Osteoblast (primary cell): Measurements from ENCODE around the gene INSC. TPM values are rescaled to one million over a fixed set of nuclear protein-coding genes. Genes with fewer than 3 reads are reported as not detected.
"Not testable (repeated sequence)": the region's sequence is repeated elsewhere in the genome, so short reads cannot be mapped to it uniquely, and the experiment has no call there.

ENCODE experiments used
- DNase-seq: peaks from one replicate; pipeline ENCODE4 v3.0.0; 2011; ENCODE audit warnings: low spot score, mixed read lengths; ENCODE audit not compliant: insufficient read length; ENCODE audit errors: missing footprints
- H2AFZ ChIP-seq: 2 replicates; pipeline ENCODE4 v1.6.0; 2011; ENCODE audit warnings: mild to moderate bottlenecking, low read length
- H3K27ac ChIP-seq: 2 replicates; pipeline ENCODE4 v1.5.1; 2011; ENCODE audit warnings: mild to moderate bottlenecking, low read depth, low read length, moderate library complexity
- H3K27me3 ChIP-seq: 2 replicates; pipeline ENCODE4 v1.6.0; 2012; ENCODE audit warnings: mild to moderate bottlenecking, control low read depth, inconsistent platforms, low read length, moderate library complexity; ENCODE audit not compliant: insufficient read depth
- H3K36me3 ChIP-seq: 2 replicates; pipeline ENCODE4 v1.5.1; 2011; ENCODE audit warnings: mild to moderate bottlenecking, low read length, control low read depth, moderate library complexity; ENCODE audit not compliant: insufficient read depth
- H3K4me1 ChIP-seq: 2 replicates; pipeline ENCODE4 v1.5.1; 2011; ENCODE audit warnings: mild to moderate bottlenecking, low read length, control low read depth, moderate library complexity; ENCODE audit not compliant: insufficient read depth
- H3K4me2 ChIP-seq: 2 replicates; pipeline ENCODE4 v1.6.0; 2011; ENCODE audit warnings: mild to moderate bottlenecking, low read length; ENCODE audit not compliant: insufficient read depth
- H3K4me3 ChIP-seq: fragments of 200-600 bp; sonication (generic); 3 replicates; pipeline ENCODE4 v1.5.1; 2012; ENCODE audit warnings: mild to moderate bottlenecking, low read length, inconsistent platforms; ENCODE audit not compliant: insufficient read depth
- H3K79me2 ChIP-seq: 2 replicates; pipeline ENCODE4 v1.6.0; 2012; ENCODE audit warnings: mild to moderate bottlenecking, low read length, control low read depth, inconsistent platforms; ENCODE audit not compliant: insufficient read depth
- H3K9me3 ChIP-seq: 2 replicates; pipeline ENCODE4 v1.5.1; 2011; ENCODE audit warnings: low read depth, low read length, control low read depth
- H4K20me1 ChIP-seq: 2 replicates; pipeline ENCODE4 v1.6.0; 2012; ENCODE audit warnings: mild to moderate bottlenecking, low read length, control low read depth; ENCODE audit not compliant: insufficient read depth
- total RNA-seq: library from RNA; depleted of rRNA; stranded (reverse); fragments of >200 nt; gene quantifications from 2 replicates; pipeline ENCODE4 v1.2.3, GENCODE V29; 2012
- TF ChIP-seq, protein P1 (sequence below): IDR thresholded peaks from 2 replicates; pipeline ENCODE4 v1.5.1; 2011; ENCODE audit warnings: mild to moderate bottlenecking, low read depth, low read length, moderate library complexity; ENCODE audit errors: extremely low read depth

INSC gene, protein sequence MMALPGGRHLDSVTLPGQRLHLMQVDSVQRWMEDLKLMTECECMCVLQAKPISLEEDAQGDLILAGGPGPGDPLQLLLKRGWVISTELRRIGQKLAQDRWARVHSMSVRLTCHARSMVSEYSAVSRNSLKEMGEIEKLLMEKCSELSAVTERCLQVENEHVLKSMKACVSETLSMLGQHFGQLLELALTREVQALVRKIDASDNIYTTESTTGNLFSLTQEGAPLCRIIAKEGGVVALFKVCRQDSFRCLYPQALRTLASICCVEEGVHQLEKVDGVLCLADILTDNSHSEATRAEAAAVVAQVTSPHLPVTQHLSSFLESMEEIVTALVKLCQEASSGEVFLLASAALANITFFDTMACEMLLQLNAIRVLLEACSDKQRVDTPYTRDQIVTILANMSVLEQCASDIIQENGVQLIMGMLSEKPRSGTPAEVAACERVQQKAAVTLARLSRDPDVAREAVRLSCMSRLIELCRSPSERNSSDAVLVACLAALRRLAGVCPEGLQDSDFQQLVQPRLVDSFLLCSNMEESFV
- 0.72 and 1.8 TPM in 2 replicates for total RNA-seq

DNA sequence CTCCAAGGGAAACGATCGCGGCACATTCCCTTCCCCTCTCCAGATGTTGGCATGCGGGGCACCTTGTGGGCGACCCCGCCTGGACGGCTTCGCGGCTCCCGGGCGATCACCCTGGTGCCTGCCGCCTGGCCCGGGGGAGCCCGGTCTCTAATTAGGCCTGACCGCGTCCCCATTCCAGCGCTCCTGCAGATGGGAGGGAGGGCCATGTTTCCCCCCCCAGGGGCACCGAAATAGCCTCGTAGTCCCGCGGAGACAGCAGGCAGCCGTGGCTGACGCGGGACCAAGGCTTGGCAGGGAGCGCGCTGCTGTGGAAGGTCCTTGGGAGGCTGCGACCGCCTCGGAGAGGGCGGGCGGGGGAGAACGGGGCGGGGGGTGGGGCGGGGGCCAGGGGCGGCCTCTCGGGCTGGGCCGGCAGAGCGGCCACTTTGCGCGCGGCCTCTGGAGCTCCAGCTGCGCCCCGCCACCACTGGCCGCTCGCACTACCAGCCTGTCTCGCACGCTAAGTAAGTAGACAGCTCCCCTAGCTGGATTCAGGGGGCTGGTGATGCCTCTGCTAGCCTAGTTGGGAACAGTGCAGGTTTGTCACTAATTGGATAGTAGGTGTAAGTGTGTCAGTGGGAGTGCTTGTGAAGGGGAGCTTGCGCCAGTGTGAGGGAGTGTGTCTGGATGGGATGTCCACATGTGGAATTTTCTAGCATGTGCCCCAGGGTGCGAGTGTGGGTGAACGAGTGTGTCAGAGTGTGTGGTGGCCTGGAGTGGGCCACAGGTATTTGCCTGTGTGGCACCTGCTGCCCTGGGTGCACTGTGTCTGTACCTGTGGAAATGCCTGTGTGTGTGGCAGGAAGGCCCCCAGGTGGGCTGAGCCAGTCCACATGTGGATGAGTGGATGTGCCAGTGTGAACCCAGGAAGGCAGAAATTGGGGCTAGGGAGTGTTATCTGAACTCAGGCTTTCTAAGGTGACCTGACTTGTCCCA, at the start of gene INSC:
Gene INSC, plus strand, starts transcription at position 423 of the 975 bp plus-strand sequence. CDS start 34,252 bp downstream, outside the sequence.
- no peaks in the 10 kb centered on the region for H3K27me3 ChIP-seq
- TF ChIP-seq, protein P1, sequence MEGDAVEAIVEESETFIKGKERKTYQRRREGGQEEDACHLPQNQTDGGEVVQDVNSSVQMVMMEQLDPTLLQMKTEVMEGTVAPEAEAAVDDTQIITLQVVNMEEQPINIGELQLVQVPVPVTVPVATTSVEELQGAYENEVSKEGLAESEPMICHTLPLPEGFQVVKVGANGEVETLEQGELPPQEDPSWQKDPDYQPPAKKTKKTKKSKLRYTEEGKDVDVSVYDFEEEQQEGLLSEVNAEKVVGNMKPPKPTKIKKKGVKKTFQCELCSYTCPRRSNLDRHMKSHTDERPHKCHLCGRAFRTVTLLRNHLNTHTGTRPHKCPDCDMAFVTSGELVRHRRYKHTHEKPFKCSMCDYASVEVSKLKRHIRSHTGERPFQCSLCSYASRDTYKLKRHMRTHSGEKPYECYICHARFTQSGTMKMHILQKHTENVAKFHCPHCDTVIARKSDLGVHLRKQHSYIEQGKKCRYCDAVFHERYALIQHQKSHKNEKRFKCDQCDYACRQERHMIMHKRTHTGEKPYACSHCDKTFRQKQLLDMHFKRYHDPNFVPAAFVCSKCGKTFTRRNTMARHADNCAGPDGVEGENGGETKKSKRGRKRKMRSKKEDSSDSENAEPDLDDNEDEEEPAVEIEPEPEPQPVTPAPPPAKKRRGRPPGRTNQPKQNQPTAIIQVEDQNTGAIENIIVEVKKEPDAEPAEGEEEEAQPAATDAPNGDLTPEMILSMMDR = no peak
- peak within 1 kb of the TSS; percentile 82 for H2AFZ ChIP-seq
- H3K79me2 ChIP-seq = no peaks in the 10 kb centered on the region
- H3K4me2 ChIP-seq = peak within 1 kb of the TSS; percentile 89
- no peaks in the 10 kb centered on the region for H3K36me3 ChIP-seq
- H3K27ac ChIP-seq = no peak within 1 kb of the TSS
- peak within 1 kb of the TSS; percentile 68 for H3K4me3 ChIP-seq
- no peaks in the 10 kb centered on the region for H4K20me1 ChIP-seq
- DNase-seq = peak; percentile 82
- no peaks in the 10 kb centered on the region for H3K9me3 ChIP-seq
- peaks cover 11% of the 10 kb centered on the region for H3K4me1 ChIP-seq

DNA sequence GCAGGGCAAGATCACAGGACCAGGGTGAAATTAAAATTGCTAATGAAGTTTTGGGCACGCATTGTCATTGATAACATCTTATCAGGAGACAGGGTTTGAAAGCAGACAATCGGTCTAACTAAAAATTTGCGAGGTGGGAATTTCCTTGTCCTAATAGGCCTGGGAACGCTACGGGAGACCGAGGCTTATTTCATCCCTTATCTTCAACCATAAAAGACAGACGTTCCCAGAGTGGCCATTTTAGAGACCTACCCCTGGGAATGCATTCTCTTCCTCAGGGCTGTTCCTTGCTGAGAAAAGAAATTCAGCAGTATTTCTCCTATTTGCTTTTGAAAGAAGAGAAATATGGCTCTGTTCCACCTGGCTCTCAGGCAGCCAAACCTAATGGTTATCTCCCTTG, 45.0 kb upstream of the INSC start:
- H3K4me3 ChIP-seq, H3K4me2 ChIP-seq, H3K79me2 ChIP-seq, DNase-seq, H3K27ac ChIP-seq, H2AFZ ChIP-seq, H3K36me3 ChIP-seq, H4K20me1 ChIP-seq, H3K9me3 ChIP-seq: not testable (repeated sequence)
- Histone ChIP-seq H3K4me1 (peaks cover 16% of the 10 kb centered on the region), H3K27me3 (peaks cover 18% of the 10 kb centered on the region)

DNA sequence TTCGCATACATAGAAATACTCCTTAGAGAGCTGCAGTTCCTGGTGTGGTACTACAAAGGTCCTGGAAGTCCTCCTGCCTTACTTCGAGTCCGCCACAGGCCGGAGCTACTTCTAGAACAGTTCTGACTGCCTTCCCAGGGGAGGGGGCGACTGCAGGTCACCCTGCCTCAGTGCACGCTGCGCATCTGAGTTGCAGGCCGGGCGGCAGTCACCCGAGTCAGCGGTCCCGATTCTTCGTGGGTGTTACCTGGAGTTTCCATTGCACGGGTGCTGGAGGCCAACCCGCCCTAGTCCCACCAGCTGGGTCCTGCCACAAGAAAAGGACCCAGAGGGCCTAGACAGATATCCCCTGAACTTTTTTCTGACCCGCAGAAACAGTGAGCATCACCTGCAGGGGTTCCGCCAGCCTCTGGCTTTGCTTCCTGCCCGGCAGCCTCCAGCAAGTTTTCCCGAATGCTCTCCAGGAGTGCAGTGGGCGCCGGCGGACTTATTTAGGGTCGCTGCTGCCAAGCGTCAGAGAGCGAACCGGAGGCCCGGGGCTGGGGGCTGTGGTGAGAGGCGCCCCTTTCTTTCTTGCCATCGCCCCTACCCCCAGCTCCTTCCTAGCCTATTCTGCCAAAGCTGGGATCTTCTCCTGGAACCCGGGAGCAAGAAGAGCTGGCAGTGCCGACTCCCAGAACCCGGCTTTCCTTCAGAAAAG, 43.0 kb upstream of the INSC start:
- H3K27me3 ChIP-seq = peaks cover 18% of the 10 kb centered on the region
- TF ChIP-seq, protein P1 = no peak

DNA sequence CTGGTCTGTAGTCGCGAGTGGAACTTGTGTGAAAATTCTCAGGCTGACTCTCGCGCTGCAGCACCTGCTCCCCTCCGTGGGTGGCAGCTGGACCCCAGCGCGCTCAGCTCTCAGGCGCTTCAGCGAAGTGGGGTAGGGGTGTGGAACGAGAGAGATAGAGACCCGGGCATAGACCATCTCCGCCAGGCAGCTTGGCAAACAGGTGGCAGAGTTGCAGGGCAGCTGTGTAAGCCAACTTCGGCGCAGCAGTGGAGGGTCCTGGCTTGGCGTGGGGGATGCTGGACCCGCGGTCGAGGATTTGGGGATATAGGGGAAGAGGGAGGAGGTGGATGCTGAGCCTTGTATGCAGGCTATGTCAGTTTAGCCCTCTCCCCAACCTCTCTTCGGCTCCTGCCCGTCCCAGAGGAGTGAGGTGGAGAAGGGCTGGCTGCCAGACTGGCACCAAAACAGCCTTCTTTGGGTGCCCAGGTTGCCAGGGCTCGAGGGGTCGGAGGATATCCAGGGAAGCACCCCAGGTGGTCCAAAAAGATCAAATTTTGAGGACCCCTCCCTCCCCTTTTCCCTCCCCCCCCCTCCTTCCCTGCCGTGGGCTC, 42.1 kb upstream of the INSC start:
- Histone ChIP-seq H3K4me3 (no peak overlapping the region), H2AFZ (no peak overlapping the region), H3K27ac (no peak overlapping the region), H3K79me2 (no peaks in the 10 kb centered on the region), H3K9me3 (no peaks in the 10 kb centered on the region), H4K20me1 (no peaks in the 10 kb centered on the region), H3K4me2 (no peak overlapping the region), H3K36me3 (no peaks in the 10 kb centered on the region), H3K27me3 (peaks cover 20% of the 10 kb centered on the region), H3K4me1 (peaks cover 18% of the 10 kb centered on the region)
- TF ChIP-seq, protein P1 = no peak
- DNase-seq = no peak

More for the DNA sequence above, 43.0 kb upstream of the INSC start:
- Histone ChIP-seq H3K36me3 (no peaks in the 10 kb centered on the region), H4K20me1 (no peaks in the 10 kb centered on the region), H3K27ac (no peak overlapping the region), H3K4me1 (peaks cover 18% of the 10 kb centered on the region), H3K9me3 (no peaks in the 10 kb centered on the region), H3K4me3 (no peak overlapping the region), H3K4me2 (no peak overlapping the region), H2AFZ (no peak overlapping the region), H3K79me2 (no peaks in the 10 kb centered on the region)
- DNase-seq = no peak
